HL-60/S4 (cell line): ENCODE measurements around the gene GK2.

Experiments
- in situ Hi-C: fragments of 300-500 bp; cut with MboI; formaldehyde crosslinking; loops from 2 replicates; pipeline ENCODE4 v1.14.3; 2022; ENCODE audit warnings: low sequenced_read_pairs

The GK2 gene

DNA sequence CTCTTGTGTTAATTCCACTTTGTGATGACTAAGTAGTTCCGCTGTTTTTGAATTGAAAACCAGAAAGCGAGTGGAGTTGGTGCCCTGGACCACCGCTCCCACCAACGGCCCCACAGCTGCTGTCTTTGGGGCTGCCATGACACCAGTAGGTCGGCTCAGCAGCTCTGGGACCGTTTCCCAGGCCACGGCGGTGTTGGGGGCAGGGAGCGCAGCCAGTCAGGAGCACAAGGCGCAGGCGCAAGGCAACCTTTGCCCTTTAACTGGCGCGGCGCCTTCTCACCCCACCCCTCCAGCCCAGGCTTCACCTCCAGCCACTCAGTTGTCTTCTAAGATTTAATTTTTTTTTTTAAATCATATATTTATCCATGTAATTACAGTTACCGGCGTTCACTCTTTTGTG, at the start of gene GK2:
Gene GK2, minus strand, starts transcription at position 166 of the 400 bp plus-strand sequence. Its CDS starts 28 bp downstream, at position 138.
- in situ Hi-C loops, result no loop called here

DNA sequence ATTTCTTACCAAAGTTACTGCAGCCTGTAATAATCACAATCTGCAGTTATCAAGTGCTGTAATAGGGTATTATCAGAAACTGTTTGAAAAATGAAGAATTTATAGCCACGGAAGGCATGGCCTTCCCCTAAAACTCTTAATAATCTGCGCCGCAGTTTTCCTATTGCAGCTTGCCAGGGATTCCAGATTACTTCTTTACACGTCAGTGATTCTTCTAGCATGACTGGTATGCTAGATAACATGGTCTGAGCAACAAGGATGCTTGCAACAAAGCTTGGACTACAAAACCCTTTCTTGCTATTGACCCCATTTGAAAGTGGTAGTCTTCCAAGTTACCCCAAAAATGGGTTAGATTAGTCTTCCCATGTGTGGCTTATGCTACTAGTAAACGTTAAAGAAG, 47.2 kb upstream of the GK2 start:
- in situ Hi-C loops, result no loop called here

DNA sequence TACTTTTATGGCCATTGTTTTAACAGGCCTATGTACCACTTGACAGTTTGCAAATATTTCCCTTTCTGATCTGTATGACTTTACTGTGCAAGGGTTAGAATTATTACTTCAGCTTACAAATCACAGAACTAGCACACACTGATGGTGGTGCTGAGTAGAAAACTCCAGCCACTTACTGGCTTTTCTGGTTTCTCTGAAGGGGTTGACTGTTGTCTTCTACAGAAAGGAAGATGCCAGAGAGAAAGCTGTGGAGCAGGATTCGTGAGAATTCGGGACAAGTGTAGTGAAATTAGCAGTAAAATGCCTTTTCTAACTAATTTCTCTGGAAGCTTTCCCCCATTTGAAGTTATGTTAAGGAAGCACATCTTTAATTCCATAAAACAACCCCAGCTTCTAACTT, 46.6 kb upstream of the GK2 start:
- in situ Hi-C loops, result no loop called here

DNA sequence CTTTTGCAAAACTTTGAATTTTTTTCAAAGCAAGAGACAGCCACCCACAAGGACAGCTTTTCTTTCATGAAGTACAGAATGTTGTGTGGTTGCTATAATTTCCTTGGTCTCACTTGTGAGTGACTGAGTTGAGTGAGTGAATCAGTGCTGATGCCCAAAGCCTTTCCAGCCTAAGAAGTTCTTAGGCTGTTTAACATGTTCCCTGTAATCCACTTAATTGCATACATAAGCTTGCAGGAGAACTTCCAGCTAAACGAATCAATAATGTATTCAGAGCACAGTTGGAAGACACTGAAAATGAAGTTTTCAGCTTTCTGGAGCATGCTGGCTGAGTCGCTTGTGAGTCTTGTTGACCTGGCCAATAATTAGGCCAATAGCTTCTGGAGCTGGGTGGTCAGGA, 42.0 kb upstream of the GK2 start:
- in situ Hi-C loops, result no loop called here

DNA sequence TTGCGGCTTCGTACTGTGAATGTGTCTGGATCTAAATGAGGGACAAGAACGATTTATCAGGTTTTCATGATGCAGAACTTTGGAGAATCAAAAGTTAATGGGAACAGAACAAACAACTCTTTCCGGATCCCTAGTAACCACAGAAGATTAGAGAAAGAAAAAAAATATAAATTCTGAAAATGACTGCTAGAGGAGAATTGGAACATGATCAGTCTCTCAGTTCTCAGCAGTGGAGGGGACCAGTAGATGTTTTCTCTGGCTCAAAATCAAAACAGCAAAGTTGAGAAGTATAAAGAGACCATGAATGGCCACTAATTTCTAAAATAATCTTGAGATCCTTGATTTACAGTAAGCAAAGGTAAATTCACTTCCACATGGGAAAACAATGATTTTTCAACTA, 38.1 kb upstream of the GK2 start:
- in situ Hi-C loops, result no loop called here

DNA sequence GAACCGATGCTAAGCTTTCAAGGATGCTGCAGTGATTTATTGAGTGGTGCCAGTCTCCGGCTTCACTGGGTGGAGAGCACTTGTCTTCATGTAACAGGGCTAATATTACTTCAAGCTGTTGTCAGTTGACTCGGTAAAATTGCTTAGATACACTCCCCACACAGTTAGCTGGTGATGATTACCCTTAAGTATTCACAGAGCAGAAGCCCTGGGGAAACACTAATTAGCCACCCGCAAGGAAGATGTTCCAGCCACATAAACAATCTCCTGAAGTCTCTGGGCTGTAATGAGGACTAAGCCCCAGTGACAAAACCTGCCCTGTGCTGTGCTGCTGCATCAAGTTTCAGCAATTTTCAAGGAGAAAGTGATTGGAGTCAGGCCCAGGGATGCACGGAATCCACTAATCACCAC, 37.3 kb upstream of the GK2 start:
- in situ Hi-C loops, result no loop called here

DNA sequence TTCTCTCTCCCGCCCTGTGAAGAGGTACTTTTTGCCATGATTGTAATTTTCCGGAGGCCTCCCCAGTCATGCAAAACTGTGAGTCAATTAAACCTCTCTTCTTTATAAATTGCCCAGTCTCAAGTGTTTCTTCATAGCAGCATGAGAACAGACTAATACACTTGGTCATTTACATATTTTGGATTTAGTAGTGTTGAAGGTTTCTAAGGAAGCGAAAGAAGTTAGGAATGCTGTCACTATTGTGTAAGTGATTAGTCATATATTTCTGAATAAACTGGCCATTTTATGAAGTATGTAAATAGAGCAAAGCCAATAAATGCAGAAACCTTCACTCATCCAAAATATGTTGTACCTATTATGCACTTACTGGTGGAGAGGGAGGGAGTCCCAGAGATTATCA, 34.4 kb upstream of the GK2 start:
- in situ Hi-C loops, result no loop called here

DNA sequence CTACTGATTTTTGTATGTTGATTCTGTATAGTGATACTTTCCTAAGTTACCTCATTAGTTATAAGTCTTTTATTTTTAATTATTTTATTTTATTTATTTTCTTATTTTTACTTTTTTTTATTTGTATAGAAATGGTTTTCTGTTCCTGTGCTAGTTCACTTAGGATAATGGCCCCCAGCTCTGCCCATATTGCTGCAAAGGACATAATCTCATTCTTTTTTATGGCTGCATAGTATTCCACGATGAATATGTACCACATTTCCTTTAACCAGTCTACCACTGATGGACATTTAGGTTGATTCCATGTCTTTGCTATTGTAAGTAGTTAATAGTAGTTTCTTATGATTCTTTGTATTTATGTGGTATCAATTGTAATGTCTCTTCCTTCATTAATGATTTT, 31.5 kb upstream of the GK2 start:
- in situ Hi-C loops, result no loop called here

DNA sequence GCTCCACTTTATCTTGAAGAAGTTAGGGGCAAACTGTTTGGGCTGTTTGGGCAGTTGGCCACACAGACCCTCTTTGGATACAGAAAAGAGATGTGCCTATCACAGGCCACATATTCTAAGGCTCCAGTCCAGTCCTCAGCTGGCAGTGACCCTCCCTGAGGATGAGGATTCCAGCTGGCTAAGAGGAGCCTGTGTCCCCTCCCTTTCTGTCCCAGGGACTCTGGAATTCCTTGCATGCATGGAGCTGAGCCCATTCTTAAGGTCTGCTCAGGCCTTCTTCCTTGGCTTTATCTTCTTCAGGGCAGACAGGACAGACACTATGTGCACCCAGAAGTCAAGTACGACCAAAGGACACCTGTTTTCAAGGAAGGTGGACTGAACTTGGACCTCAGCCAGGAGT, 23.8 kb upstream of the GK2 start:
- in situ Hi-C loops, result no loop called here

DNA sequence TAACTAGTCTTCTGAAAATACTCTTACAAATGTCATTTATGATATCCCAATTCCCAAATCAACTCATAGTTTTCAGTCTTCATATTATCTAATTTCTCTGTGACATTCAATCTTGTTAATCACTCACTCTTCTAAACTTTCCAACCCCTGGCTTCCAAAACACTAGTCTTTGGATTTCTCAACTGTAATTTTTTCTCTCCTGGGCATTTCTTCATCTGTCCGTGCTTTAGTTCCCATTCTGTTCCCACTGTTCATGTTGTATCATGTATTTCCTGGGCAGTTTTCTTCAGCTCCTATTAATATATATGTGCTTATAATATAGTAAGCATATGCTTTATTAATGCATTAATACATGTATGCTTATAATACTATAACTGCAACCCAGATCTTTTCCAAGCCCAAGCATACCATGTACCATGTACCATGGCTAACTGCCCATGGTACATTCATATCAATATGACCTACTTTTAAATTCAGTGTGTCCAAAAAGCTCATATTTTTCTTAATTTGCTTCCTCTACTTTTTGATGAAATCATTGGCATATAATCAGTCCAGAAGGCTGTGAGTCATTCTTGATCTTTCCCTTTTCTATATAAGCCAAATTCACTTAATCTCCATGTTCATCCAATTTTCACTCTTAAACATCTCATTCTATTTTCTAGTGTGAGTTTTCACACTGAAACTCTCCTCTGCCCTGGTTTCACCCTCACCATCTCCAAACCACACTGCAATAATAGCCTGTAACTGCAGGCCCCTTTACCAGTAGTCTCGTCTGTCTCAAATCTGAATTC, 21.3 kb upstream of the GK2 start:
- in situ Hi-C loops, result no loop called here

DNA sequence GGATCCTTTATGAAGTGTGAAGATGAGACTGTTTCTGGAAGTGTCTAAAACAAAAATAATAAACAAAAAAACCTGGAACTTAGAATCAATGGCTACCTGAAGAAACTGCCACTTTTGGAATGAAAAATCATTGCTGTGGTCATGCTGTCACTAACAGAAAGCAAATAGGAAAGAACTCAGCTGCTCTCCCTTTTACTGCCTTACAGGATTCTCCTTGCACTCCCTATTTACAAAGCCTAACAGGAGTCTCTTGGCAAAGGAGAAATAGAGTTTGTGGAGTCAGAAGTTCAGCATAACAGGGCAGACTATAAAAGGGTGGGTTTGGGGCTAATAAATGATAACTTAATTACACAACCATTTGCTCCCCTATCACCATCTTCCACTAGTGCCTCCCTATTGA, 19.0 kb upstream of the GK2 start:
- in situ Hi-C loops, result no loop called here

DNA sequence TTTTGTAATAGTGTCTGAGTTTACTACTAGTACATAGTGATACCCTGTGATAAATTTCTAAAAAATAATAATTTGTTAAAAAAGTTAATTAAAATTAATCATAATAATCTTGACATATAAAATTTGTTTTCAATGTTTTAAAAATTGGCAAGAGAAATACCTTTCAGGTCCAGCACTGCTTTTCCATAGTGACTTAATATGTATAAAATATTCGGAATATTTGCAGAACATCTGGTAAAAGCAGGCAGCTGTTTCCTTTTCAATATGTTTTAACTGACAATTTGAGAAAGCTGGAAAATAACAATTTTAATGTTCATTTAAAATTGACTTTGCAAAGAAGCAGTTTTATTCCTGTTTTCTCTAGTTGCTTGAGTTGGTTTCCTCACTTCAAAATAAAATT, 17.6 kb upstream of the GK2 start:
- in situ Hi-C loops, result no loop called here

DNA sequence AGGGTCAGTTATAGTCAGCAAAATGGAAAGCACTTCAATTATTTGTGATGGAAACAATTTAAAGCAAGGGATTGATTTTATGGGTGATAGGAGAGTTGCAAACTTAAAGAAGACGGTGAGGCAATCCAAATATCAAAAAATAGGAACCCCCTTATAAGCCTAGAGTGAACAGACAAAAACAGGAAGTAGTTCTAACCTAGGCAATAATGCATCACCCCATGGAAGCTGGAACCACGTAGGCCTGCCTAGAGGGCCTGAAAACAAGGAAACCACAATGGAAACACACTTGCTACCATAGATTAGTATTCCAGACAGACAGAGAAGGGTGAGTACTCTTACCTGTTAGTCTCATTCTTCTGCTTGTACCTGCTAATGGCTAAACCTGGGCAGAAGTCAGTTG, 13.5 kb upstream of the GK2 start:
- in situ Hi-C loops, result no loop called here

DNA sequence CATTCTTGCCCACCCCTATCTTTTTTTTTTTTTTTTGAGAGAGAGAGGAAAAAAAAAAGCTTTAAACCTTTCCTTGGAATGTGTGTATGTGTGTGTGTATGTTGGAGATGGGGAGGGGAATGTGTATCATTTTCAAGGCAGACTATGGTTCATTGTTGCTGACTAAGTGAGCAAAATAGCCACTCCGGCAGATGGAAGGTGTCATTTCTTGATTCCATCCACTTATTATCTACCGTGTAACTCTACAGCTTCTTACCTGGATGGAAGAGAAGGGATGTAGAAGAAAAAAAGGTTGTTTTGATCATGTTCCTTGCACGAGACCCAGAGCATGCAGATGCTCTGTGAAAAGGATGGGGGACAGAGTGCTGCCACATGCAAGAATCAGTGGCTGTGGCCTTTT, 5.9 kb upstream of the GK2 start:
- in situ Hi-C loops, result no loop called here

DNA sequence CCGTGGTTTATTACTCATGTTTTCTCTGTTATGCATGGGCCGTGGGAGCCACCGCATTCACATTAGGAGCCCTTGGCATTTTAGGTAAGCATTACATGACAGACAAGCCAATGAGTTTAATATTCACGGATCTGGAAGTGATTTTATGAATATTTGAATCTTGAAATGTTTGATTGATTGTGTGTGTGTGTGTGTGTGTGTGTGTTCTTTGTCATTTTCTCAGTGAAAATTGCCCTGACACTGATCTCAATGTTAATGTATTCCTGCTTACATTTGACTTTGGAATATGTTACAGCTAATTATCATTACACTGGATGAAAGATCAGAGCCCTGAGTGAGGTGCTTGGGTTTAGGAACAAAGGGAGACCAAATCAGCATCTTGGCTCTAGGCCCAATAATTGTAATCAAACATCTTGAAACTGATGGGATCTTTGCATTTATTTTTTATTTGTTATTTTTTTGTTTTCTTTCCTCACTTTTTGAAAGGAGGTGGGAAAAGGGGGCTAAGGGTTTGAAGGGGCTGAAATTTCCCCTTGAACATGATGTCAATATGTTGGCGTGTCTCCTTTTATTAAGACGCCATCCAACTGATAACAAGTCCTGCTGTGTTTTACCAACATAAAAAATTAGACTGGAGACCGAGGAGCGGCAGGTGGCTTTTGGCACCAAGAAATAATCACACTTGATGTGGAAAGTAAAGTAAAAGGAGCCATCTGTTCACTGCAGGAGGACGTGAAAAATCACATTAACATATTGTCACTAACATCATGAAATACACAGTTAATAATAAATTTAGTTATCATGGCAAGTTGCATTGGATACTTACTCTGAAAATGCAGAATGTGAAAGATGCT, 5.2 kb upstream of the GK2 start:
- in situ Hi-C loops, result no loop called here

DNA sequence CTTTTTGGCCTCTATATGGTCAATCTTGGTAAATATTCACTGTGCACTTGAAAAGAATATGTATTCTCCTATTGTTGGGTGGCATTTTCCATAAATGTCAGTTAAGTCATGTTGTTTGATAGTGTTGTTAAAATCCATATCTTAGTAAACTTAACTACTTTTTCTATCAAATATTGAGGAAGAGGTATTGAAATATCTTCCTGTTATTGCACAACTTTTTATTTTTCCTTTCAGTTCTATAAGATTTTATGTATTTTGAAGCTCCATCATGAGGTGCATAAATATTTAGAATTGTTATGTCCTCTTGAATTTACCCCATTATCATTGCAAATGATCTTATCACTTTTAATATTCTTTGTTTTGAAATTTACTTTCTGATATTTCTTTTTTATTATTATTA, 3.4 kb downstream of the GK2 start:
- in situ Hi-C loops, result no loop called here

DNA sequence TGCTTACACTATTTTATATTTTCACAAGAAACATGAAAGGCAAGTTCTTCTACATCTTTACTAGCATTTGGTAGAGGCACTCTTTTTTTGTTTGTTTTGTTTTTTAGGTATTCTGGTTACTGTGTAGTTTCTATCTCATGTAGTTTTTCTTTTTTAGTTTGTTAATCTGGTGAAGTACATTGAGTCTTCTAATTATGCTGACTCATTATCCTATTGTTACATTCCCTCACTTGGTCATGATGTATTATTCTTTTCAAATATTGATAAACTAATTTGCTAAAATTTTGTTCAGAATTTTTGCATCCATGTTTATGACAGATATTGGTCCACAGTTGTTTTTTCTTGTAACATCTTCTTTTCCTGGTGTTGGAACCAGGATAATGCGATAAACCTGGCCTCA, 4.7 kb downstream of the GK2 start:
- in situ Hi-C loops, result no loop called here

DNA sequence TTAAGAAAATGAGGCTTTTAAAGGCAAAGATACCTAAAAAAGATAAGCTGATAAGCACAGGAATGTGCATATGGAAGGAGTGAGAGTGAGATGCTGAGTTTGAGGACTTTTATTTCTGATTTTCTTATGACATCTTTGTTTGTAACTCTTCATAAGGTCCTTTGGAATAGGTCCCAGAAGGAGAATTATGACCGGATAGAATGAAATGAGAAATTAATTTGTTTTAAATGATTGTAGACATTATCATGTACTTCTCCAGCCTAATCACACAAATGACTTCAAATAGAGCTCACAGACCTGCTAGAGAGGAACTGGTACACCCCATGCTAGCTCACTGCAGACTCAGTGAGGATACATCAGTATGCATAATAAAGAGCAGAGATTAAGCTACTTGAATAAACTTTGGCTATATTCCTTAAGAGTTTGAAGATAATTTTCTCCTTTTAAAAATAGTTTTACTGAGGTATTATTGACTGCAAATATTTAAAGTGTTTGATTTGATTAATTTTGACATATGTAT, 5.6 kb downstream of the GK2 start:
- in situ Hi-C loops, result no loop called here

DNA sequence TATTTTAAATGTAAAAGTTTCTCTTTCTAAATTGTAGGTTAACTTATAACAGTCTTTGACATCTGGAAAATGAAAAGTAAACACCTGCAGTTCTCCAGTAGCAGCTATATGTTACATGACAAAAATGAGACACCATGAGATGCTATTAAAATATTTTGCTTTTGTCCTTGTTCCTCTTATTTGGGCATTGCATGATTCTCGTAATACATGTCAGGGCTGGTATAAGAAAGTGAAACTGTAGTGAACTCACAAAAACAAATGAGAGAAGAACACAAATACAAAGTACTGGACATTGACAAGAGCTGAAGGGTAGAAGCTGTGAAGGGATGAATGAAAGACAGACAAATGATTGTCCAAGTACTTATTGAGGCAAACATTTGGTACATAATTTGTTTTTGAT, 9.0 kb downstream of the GK2 start:
- in situ Hi-C loops, result no loop called here

DNA sequence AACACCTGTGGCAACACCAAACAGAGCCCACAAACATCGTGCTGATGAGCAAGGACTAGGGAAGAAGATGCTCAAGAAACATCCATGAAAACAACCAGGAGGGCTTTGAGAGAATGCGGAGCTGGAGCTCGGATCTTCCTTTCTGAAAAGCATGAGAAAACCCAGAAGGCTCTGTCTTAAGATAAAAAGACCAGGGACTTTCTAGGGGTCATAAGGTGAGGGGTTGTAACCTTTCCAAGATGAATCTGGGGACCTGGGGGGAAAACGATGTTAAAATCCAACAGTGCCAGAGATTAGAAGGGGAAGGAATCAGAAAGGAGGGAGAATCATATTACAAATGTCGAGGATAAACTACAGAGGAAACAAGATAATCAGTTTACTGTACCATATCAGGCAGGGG, 10.1 kb downstream of the GK2 start:
- in situ Hi-C loops, result no loop called here

DNA sequence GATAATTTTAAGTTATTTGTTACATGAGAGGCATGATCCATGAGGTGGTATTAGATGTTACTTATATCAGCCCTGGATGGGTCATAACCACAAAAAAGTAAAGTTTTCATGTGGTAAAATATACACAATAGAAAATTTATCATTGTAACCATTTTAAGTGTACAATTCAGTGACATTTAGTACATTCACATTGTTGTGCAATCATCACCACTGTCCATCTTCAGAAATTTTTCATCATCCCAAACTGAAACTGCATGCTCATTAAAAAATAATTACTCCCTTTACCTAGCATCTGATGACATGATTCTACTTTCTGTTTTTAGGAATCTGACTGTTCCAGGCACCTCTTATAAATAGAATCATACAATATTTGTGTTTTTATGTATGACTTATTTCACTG, 11.2 kb downstream of the GK2 start:
- in situ Hi-C loops, result no loop called here

DNA sequence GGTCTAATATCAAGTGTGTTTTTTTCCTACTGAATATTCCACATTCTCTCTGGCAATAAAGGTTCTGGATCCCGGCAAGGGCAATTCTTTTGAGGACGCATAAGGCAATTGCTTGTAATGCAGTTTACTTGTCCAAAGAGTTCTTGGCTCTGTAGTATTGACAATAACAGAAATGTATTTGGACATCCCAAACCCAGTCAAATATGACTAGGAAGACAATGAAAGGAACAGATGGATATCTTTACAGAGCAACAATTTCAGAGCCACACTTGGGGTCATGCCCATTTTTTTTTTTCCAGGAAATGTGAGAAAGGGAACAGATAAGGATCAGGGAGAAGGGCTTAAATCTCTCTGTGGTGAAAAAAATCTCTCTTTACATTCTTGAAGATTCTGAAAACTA, 12.2 kb downstream of the GK2 start:
- in situ Hi-C loops, result no loop called here
